ENCODE results near the gene NUDT2. TPM values are rescaled to one million over a fixed set of nuclear protein-coding genes. Genes with fewer than 3 reads are reported as not detected.

Gene NUDT2
- total and polyA plus RNA-seq, 2 experiments from 2014 or later = 19.6 to 23.4 TPM

GRCh38 chr9:34376596-34377403 lies 47.4 kb downstream of the NUDT2 start, which contains the start of gene MYORG:
Gene MYORG (minus strand): TSS chr9:34376898. CDS start chr9:34372943, 3,955 bp downstream.
- DNase-seq (ENCODE audit: low spot score) = peak; percentile 97
- no peaks in the 10 kb centered on the region for H3K36me3 ChIP-seq (replicated peaks; ENCODE audit: insufficient read depth, low read depth)
- H3K4me3 ChIP-seq = peak within 1 kb of the TSS; percentile 43
- WGBS (ENCODE audit: low lambda C conversion rate, missing lambda C conversion rate) = under 1% methylated on average over 51 of the region's 54 CpGs
- H3K9me3 ChIP-seq (ENCODE audit: low read depth) = no peaks in the 10 kb centered on the region
- peak within 1 kb of the TSS; percentile 81 for H3K4me2 ChIP-seq
- H3K27me3 ChIP-seq = peaks cover 7% of the 10 kb centered on the region
- peak within 1 kb of the TSS; percentile 43 for H2AFZ ChIP-seq
- TF ChIP-seq EZH2phosphoT487 (IDR thresholded peaks at IDR 0.05; ENCODE audit: low read depth, severe bottlenecking, unreplicated experiment) (no peak), CTCF (IDR thresholded peaks at IDR 0.05; ENCODE audit: poor library complexity) (no peak), EZH2 (IDR thresholded peaks at IDR 0.05; ENCODE audit: borderline replicate concordance) (no peak)
- H3K27ac ChIP-seq = peak within 1 kb of the TSS; percentile 88
- peaks cover 21% of the 10 kb centered on the region for H3K4me1 ChIP-seq (ENCODE audit: insufficient read depth)
- no peaks in the 10 kb centered on the region for H4K20me1 ChIP-seq (ENCODE audit: insufficient read depth, poor library complexity, severe bottlenecking)
- no peaks in the 10 kb centered on the region for H3K9me2 ChIP-seq (replicated peaks; ENCODE audit: insufficient read depth)
- H3K79me2 ChIP-seq = peaks cover 6% of the 10 kb centered on the region

GRCh38 chr9:34377404-34377746 lies 48.0 kb downstream of the NUDT2 start:
- peak overlapping the region; percentile 88 for H3K27ac ChIP-seq
- peak; percentile 72 for DNase-seq (ENCODE audit: low spot score)
- H3K36me3 ChIP-seq (replicated peaks; ENCODE audit: insufficient read depth, low read depth) = no peaks in the 10 kb centered on the region
- no peak for TF ChIP-seq CTCF (IDR thresholded peaks at IDR 0.05; ENCODE audit: poor library complexity)
- TF ChIP-seq EZH2phosphoT487 (IDR thresholded peaks at IDR 0.05; ENCODE audit: low read depth, severe bottlenecking, unreplicated experiment) = no peak
- TF ChIP-seq EZH2 (IDR thresholded peaks at IDR 0.05; ENCODE audit: borderline replicate concordance) = no peak
- no peaks in the 10 kb centered on the region for H3K9me2 ChIP-seq (replicated peaks; ENCODE audit: insufficient read depth)
- H3K4me2 ChIP-seq = peak overlapping the region; percentile 81
- H4K20me1 ChIP-seq (ENCODE audit: insufficient read depth, poor library complexity, severe bottlenecking) = no peaks in the 10 kb centered on the region
- H3K27me3 ChIP-seq = peaks cover 11% of the 10 kb centered on the region
- H2AFZ ChIP-seq = peak overlapping the region; percentile 42
- 14% methylated on average over 20 of the region's 21 CpGs for WGBS (ENCODE audit: low lambda C conversion rate, missing lambda C conversion rate)
- peaks cover 6% of the 10 kb centered on the region for H3K79me2 ChIP-seq
- no peaks in the 10 kb centered on the region for H3K9me3 ChIP-seq (ENCODE audit: low read depth)
- H3K4me3 ChIP-seq = peak overlapping the region; percentile 43
- H3K4me1 ChIP-seq (ENCODE audit: insufficient read depth) = peaks cover 21% of the 10 kb centered on the region

- WGBS (ENCODE audit: low lambda C conversion rate, missing lambda C conversion rate) = 95% methylated on average over 3 of the region's 3 CpGs
- TF ChIP-seq EZH2phosphoT487 (IDR thresholded peaks at IDR 0.05; ENCODE audit: low read depth, severe bottlenecking, unreplicated experiment) (no peak), EZH2 (IDR thresholded peaks at IDR 0.05; ENCODE audit: borderline replicate concordance) (no peak), CTCF (IDR thresholded peaks at IDR 0.05; ENCODE audit: poor library complexity) (no peak)
- peaks cover 11% of the 10 kb centered on the region for H3K27me3 ChIP-seq
- no peak overlapping the region for H3K4me3 ChIP-seq
- no peak for DNase-seq (ENCODE audit: low spot score)
- H3K9me3 ChIP-seq (ENCODE audit: low read depth) = no peaks in the 10 kb centered on the region
- no peak overlapping the region for H2AFZ ChIP-seq
- no peaks in the 10 kb centered on the region for H4K20me1 ChIP-seq (ENCODE audit: insufficient read depth, poor library complexity, severe bottlenecking)
- H3K79me2 ChIP-seq = peaks cover 4% of the 10 kb centered on the region
- no peak overlapping the region for H3K27ac ChIP-seq
- H3K4me1 ChIP-seq (ENCODE audit: insufficient read depth) = peaks cover 21% of the 10 kb centered on the region
- H3K4me2 ChIP-seq = no peak overlapping the region
- H3K9me2 ChIP-seq (replicated peaks; ENCODE audit: insufficient read depth) = no peaks in the 10 kb centered on the region
- no peaks in the 10 kb centered on the region for H3K36me3 ChIP-seq (replicated peaks; ENCODE audit: insufficient read depth, low read depth)
Observed at GRCh38 chr9:34378376-34379060, 49.1 kb downstream of the NUDT2 start.

Data from hepatocyte (in vitro differentiated cells).